ENCODE measurements around the gene ZNF512.

ZNF512 gene

GRCh38 chr2:27638037-27638637 is 55.3 kb downstream of the ZNF512 start:
- DNase-seq = peak; percentile 83

- DNase-seq = peak; percentile 56
These were observed 55.9 kb downstream of the ZNF512 start for GRCh38 chr2:27638709-27639108.

GRCh38 chr2:27640722-27641245 is 57.9 kb downstream of the ZNF512 start:
- DNase-seq = no peak

GRCh38 chr2:27645197-27645596 is 62.4 kb downstream of the ZNF512 start:
- no peak for DNase-seq

- no peak for DNase-seq
These were observed 64.4 kb downstream of the ZNF512 start for GRCh38 chr2:27647289-27647688.

- no peak for DNase-seq
These were observed 64.9 kb downstream of the ZNF512 start for GRCh38 chr2:27647737-27648136.

GRCh38 chr2:27651056-27651455 is 68.2 kb downstream of the ZNF512 start:
- DNase-seq = no peak

- DNase-seq = no peak
These were observed 69.5 kb downstream of the ZNF512 start for GRCh38 chr2:27652341-27652740.

GRCh38 chr2:27652790-27653189 is 69.9 kb downstream of the ZNF512 start:
- no peak for DNase-seq

- no peak for DNase-seq
These were observed 70.6 kb downstream of the ZNF512 start for GRCh38 chr2:27653397-27653796.

GRCh38 chr2:27655155-27655951 is 72.5 kb downstream of the ZNF512 start:
- no peak for DNase-seq

GRCh38 chr2:27661371-27661770 is 78.5 kb downstream of the ZNF512 start:
- no peak for DNase-seq

GRCh38 chr2:27663285-27664153 is 80.7 kb downstream of the ZNF512 start, which contains the start of the genes SLC4A1AP and SUPT7L:
SLC4A1AP (plus strand) TSS chr2:27663889; CDS start chr2:27663915, 26 bp downstream.
SUPT7L (minus strand) TSS chr2:27663614; CDS start chr2:27662192, 1,422 bp downstream.
- DNase-seq = peak; percentile 78

- DNase-seq = peak; percentile 32
These were observed 81.3 kb downstream of the ZNF512 start for GRCh38 chr2:27664154-27664574.

- no peak for DNase-seq
These were observed 82.0 kb downstream of the ZNF512 start for GRCh38 chr2:27664622-27665363.

GRCh38 chr2:27667446-27667845 is 84.6 kb downstream of the ZNF512 start:
- no peak for DNase-seq

- no peak for DNase-seq
These were observed 88.4 kb downstream of the ZNF512 start for GRCh38 chr2:27671235-27671634.

All from activated CD4-positive, alpha-beta T cell treated with anti-CD3 and anti-CD28 coated beads, Interleukin-2, Interleukin-6, amounts not matched to agents 100 ng/mL and 50 ng/mL, durations not matched to agents 16 hours and 8 hours (primary cell).